GM12878 (cell line): ENCODE data around the gene CMBL. TPM values are rescaled to one million over a fixed set of nuclear protein-coding genes. Genes with fewer than 3 reads are reported as not detected.

Experiments
- ATAC-seq: fragments of 200-7000 bp; cut with Tn5 transposase; 3 replicates; pipeline ENCODE4 v1.9.1; 2020; ENCODE audit warnings: mild to moderate bottlenecking, moderate library complexity
- BruUV-seq: library from RNA; stranded (reverse); fragments of 400-500 nt; replicated peaks from 2 replicates; lab custom pipeline; 2021; lab: Mats Ljungman, UMichigan
- CTCF ChIA-PET: fragments of 300-600 bp; sonication (Branson Sonifier 250); formaldehyde crosslinking; extraction: SDS; loops from one replicate; lab custom pipeline; 2021; ENCODE audit warnings: inconsistent platforms; lab: Yijun Ruan, JAX
- POLR2A ChIA-PET: fragments of 350-600 bp; formaldehyde crosslinking; extraction: SDS; loops from one replicate; lab custom pipeline; 2021; ENCODE audit warnings: inconsistent platforms; lab: Charles Lee
- RAD21 ChIA-PET: fragments of 300-600 bp; sonication (Branson Sonifier 250); formaldehyde crosslinking; loops from one replicate; lab custom pipeline; 2023; ENCODE audit warnings: antibody characterized with exemption; ENCODE audit not compliant: unreplicated experiment; lab: Charles Lee
- SMC1A ChIA-PET: fragments of 300-600 bp; sonication (Branson Sonifier 250); formaldehyde crosslinking; loops from one replicate; lab custom pipeline; 2023; ENCODE audit not compliant: unreplicated experiment, uncharacterized antibody; lab: Charles Lee
- DNase-seq: peaks from one replicate; pipeline ENCODE4 v3.0.0-alpha.2; 2011; ENCODE audit warnings: low read depth, low spot score
- FAIRE-seq: peaks from 3 replicates; lab custom pipeline; 2011; peaks lifted over from hg19 to GRCh38; lab: Jason Lieb, UNC
- H2AFZ ChIP-seq: 2 replicates; pipeline ENCODE4 v1.6.0; 2011; ENCODE audit warnings: low read depth, low read length, control low read depth; ENCODE audit not compliant: control insufficient read depth
- H3K27ac ChIP-seq: 2 replicates; pipeline ENCODE4 v1.5.1; 2011; ENCODE audit warnings: control low read depth; ENCODE audit not compliant: control insufficient read depth, insufficient read depth
- H3K27me3 ChIP-seq, 2 experiments: replicated peaks in 1 of 2; 2 replicates each; pipeline versions ENCODE4 v1.6.0 to v1.6.1; 2011; ENCODE audit warnings: low read length in 1 of 2; ENCODE audit not compliant: control insufficient read depth in 2 of 2, insufficient read depth in 2 of 2
- H3K36me3 ChIP-seq, 2 experiments: 2 replicates each; pipeline ENCODE4 v1.5.1; 2011; ENCODE audit warnings: low read length in 1 of 2; ENCODE audit not compliant: control insufficient read depth in 2 of 2, insufficient read depth in 2 of 2
- H3K4me1 ChIP-seq: 2 replicates; pipeline ENCODE4 v1.6.1; 2011; ENCODE audit warnings: mild to moderate bottlenecking, low read length, moderate library complexity, mixed read lengths; ENCODE audit not compliant: control insufficient read depth, insufficient read depth
- H3K4me2 ChIP-seq: 2 replicates; pipeline ENCODE4 v1.6.0; 2011; ENCODE audit warnings: control low read depth; ENCODE audit not compliant: control insufficient read depth, insufficient read depth
- H3K4me3 ChIP-seq: fragments of 200-600 bp; sonication (generic); 2 replicates; pipeline ENCODE4 v1.5.1; 2016
- H3K79me2 ChIP-seq: 2 replicates; pipeline ENCODE4 v1.6.0; 2011; ENCODE audit warnings: low read length; ENCODE audit not compliant: control insufficient read depth, insufficient read depth
- H3K9ac ChIP-seq: 2 replicates; pipeline ENCODE4 v1.8.0; 2011; ENCODE audit warnings: low read length, control low read depth, mixed read lengths; ENCODE audit not compliant: control insufficient read depth, insufficient read depth
- H3K9me3 ChIP-seq: replicated peaks from 3 replicates; pipeline ENCODE4 v1.5.1; 2011; ENCODE audit warnings: mild to moderate bottlenecking, low read length; ENCODE audit not compliant: control insufficient read depth, insufficient read depth
- H4K20me1 ChIP-seq: 2 replicates; pipeline ENCODE4 v1.6.0; 2011; ENCODE audit not compliant: control insufficient read depth, insufficient read depth
- CBX3 ChIP-seq: fragments of 200-600 bp; sonication (generic); IDR thresholded peaks from 2 replicates; pipeline ENCODE4 v1.6.1; 2016; ENCODE audit warnings: low read depth, borderline replicate concordance
- CBX5 ChIP-seq: sonication (generic); IDR thresholded peaks from 2 replicates; pipeline ENCODE4 v1.6.1; 2016; ENCODE audit warnings: low read depth, moderate library complexity, mild to moderate bottlenecking, inconsistent platforms
- CHD4 ChIP-seq: fragments of 200-600 bp; sonication (generic); IDR thresholded peaks from 2 replicates; pipeline ENCODE4 v1.6.1; 2016; ENCODE audit warnings: mild to moderate bottlenecking
- EP300 ChIP-seq, 2 experiments: fragments of 150-350 bp in 1 of 2; IDR thresholded peaks; 2 replicates each; pipeline ENCODE4 v1.6.1; 2011 to 2012; ENCODE audit warnings: low read depth in 2 of 2, low read length in 2 of 2, borderline replicate concordance in 1 of 2, improper control_type of control experiment in 1 of 2, inconsistent platforms in 1 of 2; ENCODE audit not compliant: control insufficient read depth in 1 of 2
- IKZF1 ChIP-seq: fragments of 450-650 bp; conservative IDR thresholded peaks from 2 replicates; pipeline ENCODE4 v1.6.1; 2017; ENCODE audit warnings: antibody characterized with exemption, mild to moderate bottlenecking
- JUNB ChIP-seq: IDR thresholded peaks from 2 replicates; pipeline ENCODE4 v1.6.1; 2016; ENCODE audit warnings: antibody characterized with exemption, mild to moderate bottlenecking
- LARP7 ChIP-seq: fragments of 450-650 bp; IDR thresholded peaks from 2 replicates; pipeline ENCODE4 v1.6.1; 2017; ENCODE audit warnings: mild to moderate bottlenecking
- NKRF ChIP-seq: fragments of 450-650 bp; conservative IDR thresholded peaks from 2 replicates; pipeline ENCODE4 v1.6.1; 2017; ENCODE audit warnings: mild to moderate bottlenecking, moderate library complexity
- SREBF2 ChIP-seq: IDR thresholded peaks from 2 replicates; pipeline ENCODE4 v1.6.1; 2012; ENCODE audit warnings: mild to moderate bottlenecking, low read length
- SRF ChIP-seq, 2 experiments: IDR thresholded peaks; 2 replicates each; pipeline ENCODE4 v1.6.1; 2011; ENCODE audit warnings: low read depth in 2 of 2, low read length in 2 of 2, mild to moderate bottlenecking in 1 of 2, moderate library complexity in 1 of 2
- ZNF24 ChIP-seq: fragments of 450-650 bp; IDR thresholded peaks from 2 replicates; pipeline ENCODE4 v1.6.1; 2017; ENCODE audit warnings: antibody characterized with exemption, mild to moderate bottlenecking
- ZNF384 ChIP-seq: IDR thresholded peaks from 2 replicates; pipeline ENCODE4 v1.6.1; 2012; ENCODE audit warnings: low read depth, mild to moderate bottlenecking, low read length, improper control_type of control experiment, borderline replicate concordance
- WGBS: methylation state at CpG from one replicate; pipeline ENCODE4 v1.1.6; 2016; ENCODE audit warnings: low lambda C conversion rate; ENCODE audit not compliant: insufficient replicate concordance, insufficient coverage; ENCODE audit errors: missing lambda C conversion rate; 5-methylcytosine and 5-hydroxymethylcytosine counted together
- in situ Hi-C: fragments of 300-500 bp; cut with MboI; formaldehyde crosslinking; loops from 9 replicates; pipeline ENCODE4 v1.14.3; 2018; ENCODE audit warnings: mixed read lengths
- intact Hi-C: fragments of 100-400 bp; cut with micrococcal nuclease; formaldehyde crosslinking; loops from one replicate; pipeline ENCODE4 v1.14.2; 2022; ENCODE audit not compliant: unreplicated experiment
- polyA plus RNA-seq, 11 experiments: library from polyadenylated mRNA; depleted of rRNA in 4 of 11; unstranded in 6 of 11; stranded (reverse) in 5 of 11; fragments of >200 nt; fragmentation: Nextera tagmentation in 4 of 11; fragmentation: Illumina TruSeq in 1 of 11; extraction: Ambion mirVana in 4 of 11; extraction: Trizol in 1 of 11; gene quantifications; 1 replicate in 1 of 11; 2 replicates in 10 of 11; pipeline versions ENCODE4 v1.2.1 to v1.2.3, GENCODE V29; 2011 to 2016; ENCODE audit warnings: inconsistent platforms in 2 of 11, missing spikeins in 2 of 11, low read depth in 1 of 11
- total RNA-seq, 4 experiments: library from RNA; depleted of rRNA in 3 of 4; stranded (reverse); fragments of >200 nt in 3 of 4; fragmentation: Illumina TruSeq in 1 of 4; extraction: Trizol in 1 of 4; gene quantifications; 2 replicates each; pipeline versions ENCODE4 v1.2.1 to v1.2.3, GENCODE V29; 2013 to 2021
- TF ChIP-seq, protein P1 (sequence below): IDR thresholded peaks from 2 replicates; pipeline ENCODE4 v1.6.1; 2011; ENCODE audit warnings: borderline replicate concordance, low read depth, mild to moderate bottlenecking, moderate library complexity, low read length; ENCODE audit not compliant: insufficient read depth, poor library complexity, severe bottlenecking
- TF ChIP-seq, protein P2 (sequence below): fragments of 450-650 bp; formaldehyde crosslinking; IDR thresholded peaks from 2 replicates; pipeline ENCODE4 v1.4.0; 2022; ENCODE audit warnings: mild to moderate bottlenecking, moderate library complexity

CMBL gene
- total and polyA plus RNA-seq, 10 of the 15 experiments (the other 5 are each of a cell fraction or from before 2014, with no cell fraction given) = 1.8 to 15.6 (median 7.5) TPM

DNA sequence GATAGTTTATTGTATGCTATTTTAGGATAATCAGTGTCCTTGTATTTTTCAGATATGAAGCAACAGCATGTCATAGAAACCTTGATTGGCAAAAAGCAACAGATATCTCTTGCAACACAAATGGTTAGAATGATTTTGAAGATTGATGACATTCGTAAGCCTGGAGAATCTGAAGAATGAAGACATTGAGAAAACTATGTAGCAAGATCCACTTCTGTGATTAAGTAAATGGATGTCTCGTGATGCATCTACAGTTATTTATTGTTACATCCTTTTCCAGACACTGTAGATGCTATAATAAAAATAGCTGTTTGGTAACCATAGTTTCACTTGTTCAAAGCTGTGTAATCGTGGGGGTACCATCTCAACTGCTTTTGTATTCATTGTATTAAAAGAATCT, 43.1 kb downstream of the CMBL start:
- H3K9me3 ChIP-seq = no peaks in the 10 kb centered on the region
- POLR2A ChIA-PET = interaction anchor here (1.9 kb wide), 1 partner anchor 14 kb away, joined by 7 read pairs; no protein-coding TSS in a partner anchor
- H2AFZ ChIP-seq = no peak overlapping the region
- ATAC-seq (no peak), DNase-seq (no peak), FAIRE-seq (no peak)
- H3K27me3 ChIP-seq = no peaks in the 10 kb centered on the region
- intact Hi-C loops (no loop called here), in situ Hi-C loops (no loop called here)
- H3K79me2 ChIP-seq = no peaks in the 10 kb centered on the region
- H3K4me2 ChIP-seq = no peak overlapping the region
- CTCF ChIA-PET = interaction anchor here (1.2 kb wide), 1 partner anchor 40 kb away, joined by 3 read pairs; no protein-coding TSS in a partner anchor
- H3K9ac ChIP-seq = no peak overlapping the region
- SMC1A ChIA-PET = interaction anchor here (0.8 to 1.2 kb wide), 2 partner anchors 13 to 19 kb away, joined by 4 to 5 read pairs; no protein-coding TSS in a partner anchor
- H3K4me3 ChIP-seq = no peak overlapping the region
- no peak overlapping the region for H3K27ac ChIP-seq
- peaks cover 20 to 38% of the 10 kb centered on the region in 2 experiments for H3K36me3 ChIP-seq
- H3K4me1 ChIP-seq = no peaks in the 10 kb centered on the region
- RAD21 ChIA-PET = no interaction called here
- no peaks in the 10 kb centered on the region for H4K20me1 ChIP-seq
- 76% methylated on average over 3 of the region's 3 CpGs for WGBS
- TSS peak; percentile 7 for BruUV-seq
- TF ChIP-seq JUNB (no peak), ZNF384 (no peak), LARP7 (no peak), CBX5 (no peak), EP300 (IDR thresholded peaks at IDR 0.05; ENCODE audit: borderline replicate concordance in 1 of 2, control insufficient read depth in 1 of 2, low read depth in 2 of 2, low read length in 2 of 2) (no peak), SRF (IDR thresholded peaks at IDR 0.05; ENCODE audit: low read depth in 2 of 2, low read length in 2 of 2) (no peak), NKRF (no peak), ZNF24 (no peak), CHD4 (no peak), IKZF1 (no peak), CBX3 (no peak), SREBF2 (no peak)
- TF ChIP-seq, protein P1, sequence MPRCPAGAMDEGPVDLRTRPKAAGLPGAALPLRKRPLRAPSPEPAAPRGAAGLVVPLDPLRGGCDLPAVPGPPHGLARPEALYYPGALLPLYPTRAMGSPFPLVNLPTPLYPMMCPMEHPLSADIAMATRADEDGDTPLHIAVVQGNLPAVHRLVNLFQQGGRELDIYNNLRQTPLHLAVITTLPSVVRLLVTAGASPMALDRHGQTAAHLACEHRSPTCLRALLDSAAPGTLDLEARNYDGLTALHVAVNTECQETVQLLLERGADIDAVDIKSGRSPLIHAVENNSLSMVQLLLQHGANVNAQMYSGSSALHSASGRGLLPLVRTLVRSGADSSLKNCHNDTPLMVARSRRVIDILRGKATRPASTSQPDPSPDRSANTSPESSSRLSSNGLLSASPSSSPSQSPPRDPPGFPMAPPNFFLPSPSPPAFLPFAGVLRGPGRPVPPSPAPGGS = no peak
- TF ChIP-seq, protein P2, sequence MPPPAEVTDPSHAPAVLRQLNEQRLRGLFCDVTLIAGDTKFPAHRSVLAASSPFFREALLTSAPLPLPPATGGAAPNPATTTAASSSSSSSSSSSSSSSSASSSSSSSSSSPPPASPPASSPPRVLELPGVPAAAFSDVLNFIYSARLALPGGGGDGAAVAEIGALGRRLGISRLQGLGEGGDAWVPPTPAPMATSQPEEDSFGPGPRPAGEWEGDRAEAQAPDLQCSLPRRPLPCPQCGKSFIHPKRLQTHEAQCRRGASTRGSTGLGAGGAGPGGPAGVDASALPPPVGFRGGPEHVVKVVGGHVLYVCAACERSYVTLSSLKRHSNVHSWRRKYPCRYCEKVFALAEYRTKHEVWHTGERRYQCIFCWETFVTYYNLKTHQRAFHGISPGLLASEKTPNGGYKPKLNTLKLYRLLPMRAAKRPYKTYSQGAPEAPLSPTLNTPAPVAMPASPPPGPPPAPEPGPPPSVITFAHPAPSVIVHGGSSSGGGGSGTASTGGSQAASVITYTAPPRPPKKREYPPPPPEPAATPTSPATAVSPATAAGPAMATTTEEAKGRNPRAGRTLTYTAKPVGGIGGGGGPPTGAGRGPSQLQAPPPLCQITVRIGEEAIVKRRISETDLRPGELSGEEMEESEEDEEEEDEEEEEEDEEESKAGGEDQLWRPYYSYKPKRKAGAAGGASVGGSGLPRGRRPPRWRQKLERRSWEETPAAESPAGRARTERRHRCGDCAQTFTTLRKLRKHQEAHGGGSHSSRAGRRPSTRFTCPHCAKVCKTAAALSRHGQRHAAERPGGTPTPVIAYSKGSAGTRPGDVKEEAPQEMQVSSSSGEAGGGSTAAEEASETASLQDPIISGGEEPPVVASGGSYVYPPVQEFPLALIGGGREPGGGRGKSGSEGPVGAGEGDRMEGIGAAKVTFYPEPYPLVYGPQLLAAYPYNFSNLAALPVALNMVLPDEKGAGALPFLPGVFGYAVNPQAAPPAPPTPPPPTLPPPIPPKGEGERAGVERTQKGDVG (CRISPR knock-in tag) = no peak
